Smooth muscle cell of the brain vasculature (primary cell): Measurements from ENCODE around the gene GJB2.

Experiments
- DNase-seq: peaks from one replicate; pipeline ENCODE4 v3.0.0-alpha.2; 2012; ENCODE audit warnings: low read depth, low spot score

GJB2 gene

DNA sequence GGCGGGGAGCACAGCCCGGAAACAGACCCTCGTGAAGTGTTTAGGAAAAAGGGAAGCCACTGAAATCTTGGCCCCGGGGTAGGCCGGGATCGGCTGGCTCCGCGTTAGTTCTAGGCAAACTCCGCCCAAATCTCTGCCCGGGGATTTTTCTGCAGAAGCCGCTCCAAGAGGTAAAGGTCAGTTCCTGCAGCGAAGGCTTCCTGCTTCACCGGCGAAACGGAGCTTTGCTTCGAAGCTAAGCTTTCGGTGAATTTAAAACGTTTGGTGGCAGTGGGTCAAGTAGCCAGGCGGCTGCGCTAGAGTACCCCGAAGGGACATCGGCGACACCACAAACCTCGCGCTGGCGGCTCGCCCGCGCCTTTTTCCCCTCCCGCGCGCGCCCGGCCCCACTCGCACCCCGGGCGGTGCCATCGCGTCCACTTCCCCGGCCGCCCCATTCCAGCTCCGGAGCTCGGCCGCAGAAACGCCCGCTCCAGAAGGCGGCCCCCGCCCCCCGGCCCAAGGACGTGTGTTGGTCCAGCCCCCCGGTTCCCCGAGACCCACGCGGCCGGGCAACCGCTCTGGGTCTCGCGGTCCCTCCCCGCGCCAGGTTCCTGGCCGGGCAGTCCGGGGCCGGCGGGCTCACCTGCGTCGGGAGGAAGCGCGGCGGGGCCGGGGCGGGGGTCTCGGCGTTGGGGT, 441 bp downstream of the GJB2 start:
- DNase-seq = no peak

DNA sequence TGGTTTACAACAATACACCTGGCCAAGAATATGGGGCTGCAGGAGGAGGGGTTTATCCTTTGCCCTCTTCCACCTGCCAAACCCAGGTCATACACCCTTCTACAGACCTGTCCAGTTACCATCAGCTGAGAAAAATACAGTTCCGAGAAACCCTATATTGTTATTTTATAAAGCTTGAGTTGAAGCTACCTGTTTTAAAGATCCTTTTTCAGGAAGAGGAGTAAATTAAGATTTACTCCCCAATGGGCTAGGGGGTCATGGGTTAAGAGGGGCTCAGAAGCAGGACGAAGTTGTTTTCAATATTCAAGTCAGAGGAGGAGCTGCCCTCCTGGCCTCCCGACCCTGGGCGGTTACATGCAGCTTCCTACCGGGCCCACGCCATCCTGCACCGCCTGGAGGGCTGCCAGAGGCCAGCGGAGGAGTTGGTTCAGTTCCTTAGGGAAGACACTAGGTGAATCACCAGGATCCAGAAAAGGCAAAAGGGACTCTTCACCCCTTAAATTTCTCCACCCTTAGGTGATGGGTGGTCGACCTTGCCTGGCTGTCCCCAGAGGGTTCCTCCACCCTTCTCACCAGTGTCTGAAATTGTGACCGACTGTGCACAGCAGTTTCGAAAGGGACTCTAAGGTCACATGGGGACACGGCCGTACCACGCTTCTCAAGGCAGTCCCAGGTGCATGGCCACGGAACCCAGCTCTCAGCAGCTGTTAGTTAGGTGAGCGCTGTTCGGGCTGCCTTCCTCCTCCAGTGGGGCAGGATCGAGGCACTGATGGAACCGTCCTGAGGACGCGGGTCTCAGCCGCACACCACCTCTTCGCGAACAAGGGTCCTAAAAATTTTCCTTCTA, 1.2 kb downstream of the GJB2 start:
- DNase-seq = no peak

DNA sequence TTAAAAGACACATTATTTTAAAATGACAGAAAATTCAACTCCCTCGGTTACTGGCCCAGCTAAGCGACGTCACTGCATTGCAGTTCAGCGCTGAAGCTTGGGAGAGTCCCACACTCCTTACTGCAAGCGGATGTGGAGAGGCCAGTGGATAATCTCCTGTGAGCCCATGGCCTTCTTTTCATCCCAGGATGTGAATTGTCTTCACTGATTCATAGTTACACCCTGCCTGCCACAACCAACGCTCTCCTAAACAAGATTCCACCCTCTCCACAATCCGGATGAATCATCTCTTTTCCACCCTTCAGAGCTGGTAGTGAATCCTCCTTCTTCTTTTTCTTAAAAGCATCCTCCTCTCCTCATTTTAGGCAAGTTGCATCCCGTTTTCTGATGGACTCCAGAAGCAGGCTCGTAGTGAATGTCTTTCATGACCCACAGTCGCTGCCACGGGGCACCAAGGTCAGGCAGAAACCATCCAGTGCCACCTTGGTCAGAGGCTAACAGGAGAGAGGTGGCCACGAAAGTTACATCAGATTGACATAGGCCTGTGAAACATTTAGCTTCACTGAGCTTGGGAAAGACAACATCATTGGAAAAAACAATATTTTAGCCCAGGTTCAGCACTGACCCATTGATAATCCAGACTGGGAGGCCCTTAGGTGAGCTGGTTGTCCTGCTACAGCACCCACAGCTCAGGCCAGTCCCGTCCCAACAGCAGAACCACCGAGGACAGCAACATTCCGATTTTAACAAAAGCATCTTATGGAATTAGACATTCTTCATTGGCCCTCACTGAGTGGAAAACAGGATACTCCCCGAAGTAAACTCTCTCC, 2.0 kb downstream of the GJB2 start:
- DNase-seq = no peak

DNA sequence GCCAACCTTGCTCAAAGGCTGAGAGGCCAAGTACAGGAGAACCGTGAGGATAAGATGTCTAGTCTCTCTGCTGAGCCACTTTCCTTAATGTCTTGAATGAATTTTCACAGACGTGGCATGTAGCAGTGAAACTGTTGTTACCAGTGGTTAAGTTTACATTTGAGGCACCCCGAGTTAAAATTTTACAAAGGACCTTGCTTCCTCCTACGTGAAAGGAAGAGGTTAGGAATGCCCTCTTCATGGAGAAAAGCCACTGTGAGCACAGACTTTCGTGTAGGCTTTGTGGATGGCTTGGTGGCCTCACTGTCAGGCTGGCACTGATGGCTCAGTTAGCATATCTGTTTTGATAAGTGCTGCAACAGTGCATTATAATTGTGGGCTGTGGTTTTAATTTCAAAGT, 2.7 kb downstream of the GJB2 start:
- no peak for DNase-seq

DNA sequence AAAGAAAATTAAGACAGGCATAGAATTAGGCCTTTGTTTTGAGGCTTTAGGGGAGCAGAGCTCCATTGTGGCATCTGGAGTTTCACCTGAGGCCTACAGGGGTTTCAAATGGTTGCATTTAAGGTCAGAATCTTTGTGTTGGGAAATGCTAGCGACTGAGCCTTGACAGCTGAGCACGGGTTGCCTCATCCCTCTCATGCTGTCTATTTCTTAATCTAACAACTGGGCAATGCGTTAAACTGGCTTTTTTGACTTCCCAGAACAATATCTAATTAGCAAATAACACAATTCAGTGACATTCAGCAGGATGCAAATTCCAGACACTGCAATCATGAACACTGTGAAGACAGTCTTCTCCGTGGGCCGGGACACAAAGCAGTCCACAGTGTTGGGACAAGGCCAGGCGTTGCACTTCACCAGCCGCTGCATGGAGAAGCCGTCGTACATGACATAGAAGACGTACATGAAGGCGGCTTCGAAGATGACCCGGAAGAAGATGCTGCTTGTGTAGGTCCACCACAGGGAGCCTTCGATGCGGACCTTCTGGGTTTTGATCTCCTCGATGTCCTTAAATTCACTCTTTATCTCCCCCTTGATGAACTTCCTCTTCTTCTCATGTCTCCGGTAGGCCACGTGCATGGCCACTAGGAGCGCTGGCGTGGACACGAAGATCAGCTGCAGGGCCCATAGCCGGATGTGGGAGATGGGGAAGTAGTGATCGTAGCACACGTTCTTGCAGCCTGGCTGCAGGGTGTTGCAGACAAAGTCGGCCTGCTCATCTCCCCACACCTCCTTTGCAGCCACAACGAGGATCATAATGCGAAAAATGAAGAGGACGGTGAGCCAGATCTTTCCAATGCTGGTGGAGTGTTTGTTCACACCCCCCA, 3.8 kb downstream of the GJB2 start:
- no peak for DNase-seq

DNA sequence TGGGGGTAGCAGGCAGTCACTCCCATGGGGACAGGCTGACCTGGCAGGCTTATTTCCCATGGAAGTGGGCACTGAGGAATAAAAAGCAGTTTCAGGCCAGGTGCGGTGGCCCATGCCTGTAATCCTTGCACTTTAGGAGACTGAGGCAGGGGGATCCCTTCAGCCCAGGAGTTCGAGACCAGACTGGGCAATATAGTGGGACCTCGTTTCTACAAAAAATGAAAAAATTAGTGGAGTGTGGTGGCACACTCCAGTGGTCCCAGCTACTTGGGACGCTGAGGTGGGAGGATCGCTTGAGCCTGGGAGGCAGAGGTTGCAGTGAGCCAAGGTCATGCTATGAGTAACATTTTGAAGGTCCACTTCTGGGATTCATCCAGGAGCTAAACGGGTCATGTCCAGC, 6.0 kb downstream of the GJB2 start:
- no peak for DNase-seq

DNA sequence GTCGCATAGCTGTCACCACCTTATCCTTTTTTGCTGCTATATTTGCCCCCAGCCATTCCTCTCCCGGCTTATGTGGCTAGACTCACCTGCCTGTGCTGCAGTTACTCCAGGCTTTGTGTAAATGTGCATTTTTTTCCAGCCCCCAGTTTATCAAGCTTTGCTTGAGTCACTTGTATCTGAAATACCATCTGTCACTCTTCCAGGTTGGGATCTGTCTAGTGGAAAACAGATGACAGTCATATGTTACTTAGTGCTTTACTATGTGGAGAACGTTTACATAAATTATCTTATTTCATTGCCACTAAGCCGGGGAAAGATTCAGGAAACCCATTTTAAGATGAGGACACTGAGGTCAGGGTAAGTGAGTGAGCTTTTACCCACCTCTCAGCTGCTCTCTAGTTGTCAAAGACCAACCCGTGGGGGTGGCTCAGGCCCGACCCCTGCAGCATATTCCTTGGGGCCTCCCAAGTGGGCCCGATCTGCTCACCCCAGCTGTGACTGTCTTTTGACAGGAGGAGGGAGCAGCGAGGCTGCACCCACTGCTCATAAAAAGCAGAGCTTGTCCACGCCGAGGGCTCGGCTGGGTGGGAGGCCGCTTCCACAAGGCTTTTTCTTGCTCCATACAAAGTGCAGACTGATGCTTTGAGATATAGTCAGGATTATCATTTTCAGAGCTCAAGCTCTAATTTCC, 7.2 kb downstream of the GJB2 start:
- DNase-seq = no peak

DNA sequence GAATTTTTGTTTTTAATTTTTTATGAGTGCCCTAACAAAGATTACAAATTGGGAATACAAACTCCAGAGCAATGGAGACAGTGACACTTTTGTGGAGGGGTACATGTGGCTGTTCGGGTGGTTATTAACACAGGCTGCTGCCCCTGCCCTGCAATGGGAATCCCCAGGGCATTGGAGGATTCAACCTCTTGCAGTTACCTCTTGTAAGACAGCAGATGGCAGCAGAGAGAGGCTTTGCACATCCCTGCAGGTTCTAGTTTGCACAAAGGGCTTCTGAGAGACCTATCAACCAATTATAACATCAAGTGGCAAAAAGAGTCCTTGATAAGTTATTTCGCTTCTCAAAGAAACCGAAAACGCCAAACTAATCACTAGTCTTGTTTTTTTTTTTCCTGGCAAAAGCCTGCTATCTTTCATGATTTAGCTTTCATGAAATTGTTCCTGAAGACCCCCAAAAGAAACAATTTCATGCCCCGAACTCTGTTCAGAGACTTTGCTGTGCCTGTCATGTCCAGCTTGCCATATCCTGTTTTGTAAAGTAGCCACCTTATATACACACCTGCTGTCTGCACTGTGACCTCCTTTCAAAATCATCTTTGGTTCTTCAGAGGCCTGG, 10.4 kb downstream of the GJB2 start:
- DNase-seq = peak; percentile 32

DNA sequence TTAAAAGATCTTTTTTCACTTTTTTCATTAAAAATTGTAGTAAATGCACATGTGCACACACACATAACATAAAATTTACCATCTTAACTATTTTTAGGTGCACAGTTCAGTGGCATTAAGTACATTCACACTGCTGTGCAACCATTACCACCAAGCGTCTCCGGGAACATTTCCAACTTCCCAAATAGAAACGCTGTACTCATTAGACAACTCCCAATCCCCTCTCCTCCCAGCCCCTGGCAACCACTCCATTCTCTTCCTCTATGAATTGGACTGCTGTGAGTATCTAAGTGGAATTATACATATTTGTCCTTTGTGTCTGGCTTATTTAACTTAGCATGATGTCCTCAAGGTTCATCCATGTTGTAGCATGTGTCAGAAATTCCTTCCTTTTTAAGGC, 11.6 kb downstream of the GJB2 start:
- no peak for DNase-seq

DNA sequence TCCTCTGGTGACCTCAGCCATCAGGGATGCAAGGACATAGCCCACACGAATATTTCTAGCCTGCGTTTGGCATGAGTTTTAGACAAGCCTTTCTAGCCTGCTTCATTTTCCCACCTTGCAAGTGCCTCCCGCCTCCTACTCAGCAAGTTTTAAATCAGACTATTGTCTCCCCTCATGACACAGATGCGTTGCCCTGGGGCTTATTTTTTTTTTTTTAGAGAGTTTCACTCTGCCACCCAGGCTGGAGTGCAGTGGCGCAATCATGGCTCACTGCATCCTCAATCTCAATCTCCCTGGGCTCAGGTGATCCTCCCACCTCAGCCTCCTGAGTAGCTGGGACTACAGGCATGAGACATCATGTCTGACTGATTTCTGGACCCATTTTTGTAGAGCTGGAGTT, 14.6 kb downstream of the GJB2 start:
- no peak for DNase-seq

DNA sequence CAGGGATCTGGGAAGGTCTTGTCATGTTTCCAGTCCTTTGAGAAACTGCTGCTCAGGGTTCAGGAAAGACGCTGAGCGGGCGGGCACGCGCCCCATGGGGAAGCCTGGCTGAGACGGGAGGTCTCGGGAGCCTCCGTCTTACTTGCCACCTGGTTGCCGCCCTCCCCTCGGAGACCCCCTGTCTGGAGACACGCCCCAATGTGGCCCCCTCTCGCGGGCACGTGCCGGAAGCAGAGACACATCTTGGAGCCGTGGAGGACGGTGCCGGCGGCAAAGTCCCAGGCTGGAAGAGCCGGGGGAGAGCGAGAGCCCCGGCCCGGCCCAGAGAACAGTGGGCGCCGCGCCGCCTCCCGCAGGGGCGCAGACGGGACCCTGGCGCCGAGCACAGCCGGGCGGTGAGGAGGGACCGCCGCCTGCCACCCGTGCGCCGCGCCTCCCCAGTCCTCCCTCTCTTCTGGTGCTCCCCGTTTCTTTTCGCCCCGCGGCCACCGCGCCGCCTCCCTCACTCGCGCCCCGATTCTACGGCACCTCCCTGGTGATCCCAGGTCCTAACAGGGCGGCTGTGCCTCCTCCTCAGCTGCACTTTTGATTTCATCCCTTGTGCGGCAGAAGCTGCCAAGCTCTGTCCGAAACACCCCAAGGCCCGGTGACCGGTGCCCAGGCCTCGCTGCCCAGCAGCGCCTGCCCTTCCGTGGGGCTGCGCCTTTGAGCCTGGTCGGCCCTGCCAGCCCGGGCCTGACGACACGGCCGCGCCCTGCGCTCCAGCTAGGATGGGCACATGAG, 15.5 kb downstream of the GJB2 start:
- DNase-seq = no peak

DNA sequence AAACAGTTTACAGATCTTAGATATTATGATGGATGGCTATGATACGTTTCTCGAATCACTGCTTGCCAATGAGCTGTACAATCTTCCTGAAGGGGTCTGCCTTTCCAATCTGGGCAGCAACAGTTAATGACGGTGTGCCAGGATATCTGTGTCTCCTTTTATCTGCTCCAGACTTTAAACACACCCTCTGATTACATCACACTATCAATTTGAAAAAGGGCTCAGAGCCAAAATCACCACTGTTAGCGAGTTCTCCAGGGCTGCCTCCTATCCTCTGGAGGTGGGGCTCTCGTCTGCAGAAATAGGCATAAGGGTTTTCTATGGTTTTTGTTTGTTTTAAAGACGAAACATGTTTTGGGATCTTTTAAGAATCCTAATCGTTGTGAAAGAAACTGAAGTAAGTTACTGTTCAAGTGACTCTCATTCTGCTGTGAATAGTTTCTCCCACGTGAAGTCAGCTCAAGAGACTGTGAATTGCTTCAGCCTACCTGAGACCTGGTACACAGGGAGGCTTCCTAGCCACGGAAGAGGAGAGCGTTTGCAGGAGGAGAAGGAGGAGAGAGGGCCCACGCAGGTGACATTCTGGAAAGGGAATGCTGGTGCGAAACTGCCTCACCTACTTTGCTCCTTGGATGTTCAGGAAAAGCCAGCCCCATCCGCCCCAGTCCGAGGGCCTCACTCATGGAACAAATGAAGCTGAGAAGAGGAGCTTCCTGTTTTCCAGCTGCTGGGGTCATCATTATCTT, 16.7 kb downstream of the GJB2 start:
- no peak for DNase-seq

DNA sequence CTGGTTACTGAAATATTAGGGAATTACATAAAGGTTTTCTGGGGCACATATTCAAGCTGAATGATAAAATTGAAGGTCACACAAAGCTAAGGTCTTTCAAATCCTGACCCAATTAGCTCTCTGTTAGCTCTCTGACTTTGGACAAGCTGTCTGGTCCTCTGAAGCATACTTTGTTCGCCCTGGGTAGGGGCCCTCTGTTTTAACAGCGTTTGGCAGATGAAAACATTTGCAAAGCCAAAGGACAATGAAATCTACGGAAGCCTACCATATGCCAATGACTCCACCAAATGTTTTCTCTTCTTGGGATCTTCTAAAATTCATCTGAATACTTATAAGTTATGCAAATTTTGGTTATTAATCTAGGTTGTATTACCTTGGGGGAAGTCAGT, 17.3 kb downstream of the GJB2 start:
- DNase-seq = no peak

DNA sequence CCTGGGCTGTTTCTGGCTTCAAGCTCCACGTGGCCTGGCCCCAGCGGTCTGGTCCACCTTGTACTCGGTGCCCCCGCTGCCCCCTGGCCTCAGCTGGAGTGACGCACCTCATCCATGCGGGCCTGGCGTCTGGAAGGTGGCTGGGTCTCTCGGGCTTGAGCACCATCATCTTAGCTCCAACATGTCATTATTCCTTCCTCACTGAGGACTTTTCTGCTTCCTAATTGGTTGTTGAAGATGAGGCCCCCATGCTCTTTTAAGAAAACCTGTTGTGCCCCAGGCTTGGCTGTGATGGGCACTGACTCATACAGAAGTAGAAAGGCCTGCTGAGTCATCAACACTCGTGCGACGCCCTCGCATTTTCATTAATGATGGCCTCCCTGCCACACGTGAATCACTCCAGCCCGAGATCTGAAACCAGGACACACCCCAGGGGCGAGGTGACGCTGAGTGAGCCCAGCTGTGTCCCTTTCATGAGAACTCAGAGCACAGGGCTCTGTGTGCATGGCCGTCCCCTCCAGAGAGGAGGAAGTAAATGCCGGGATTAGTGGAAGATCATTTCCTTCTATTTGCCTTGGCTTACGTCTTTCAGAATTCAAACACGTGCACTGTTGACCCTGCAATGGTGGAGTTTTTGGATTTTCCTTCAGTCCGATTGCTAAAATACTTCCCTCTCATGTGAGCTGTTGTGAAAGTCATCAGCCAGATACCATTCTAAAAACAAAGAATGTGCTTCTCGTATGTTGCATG, 17.9 kb downstream of the GJB2 start:
- DNase-seq = no peak

DNA sequence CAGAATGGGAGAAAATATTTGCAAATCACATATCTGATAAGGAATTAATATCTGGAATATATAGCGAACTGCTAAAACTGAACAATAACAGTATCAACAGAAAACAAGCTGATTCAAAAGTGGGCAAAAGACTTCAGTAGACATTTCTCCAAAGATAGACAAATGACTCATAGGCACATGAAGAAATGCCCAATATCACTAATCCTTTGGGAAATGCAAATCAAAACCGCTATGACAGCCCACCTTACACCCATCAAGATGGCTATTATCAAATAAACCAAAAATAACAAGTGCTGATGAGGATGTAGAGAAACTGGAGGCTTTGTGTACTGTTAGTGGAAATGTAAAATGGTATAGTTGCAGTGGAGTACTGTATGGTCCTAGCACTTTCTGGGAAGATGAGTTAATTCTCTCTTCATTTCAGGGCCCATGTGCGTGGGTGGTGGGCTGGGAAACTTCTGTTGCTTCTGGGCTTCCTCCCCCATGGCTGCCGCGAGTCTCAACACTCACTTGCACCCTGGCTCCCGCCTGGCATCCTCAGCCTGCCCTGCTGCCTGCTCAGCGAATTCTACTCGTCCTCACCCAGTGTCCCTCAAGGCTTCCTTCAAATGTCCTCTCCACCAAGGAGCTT, 19.5 kb downstream of the GJB2 start:
- DNase-seq = no peak

DNA sequence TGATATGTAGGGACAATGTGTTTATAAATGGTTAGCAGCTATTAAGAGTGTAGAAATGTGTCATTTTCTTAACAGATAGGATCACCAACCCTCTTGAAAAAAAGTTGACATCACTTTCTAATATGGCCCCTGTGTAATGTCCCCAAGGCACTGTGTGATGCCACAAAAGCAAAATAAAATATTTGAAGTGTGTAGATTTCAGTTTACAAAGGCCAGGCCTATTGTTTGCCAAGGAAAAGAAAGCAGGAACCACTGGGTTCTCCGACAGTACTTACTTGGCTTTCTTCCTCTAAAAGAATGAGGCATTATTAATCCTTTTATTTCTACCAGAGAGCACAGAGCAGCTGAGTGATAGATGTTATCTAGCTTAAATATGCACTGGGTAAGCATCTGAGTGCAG, 21.4 kb downstream of the GJB2 start:
- no peak for DNase-seq

DNA sequence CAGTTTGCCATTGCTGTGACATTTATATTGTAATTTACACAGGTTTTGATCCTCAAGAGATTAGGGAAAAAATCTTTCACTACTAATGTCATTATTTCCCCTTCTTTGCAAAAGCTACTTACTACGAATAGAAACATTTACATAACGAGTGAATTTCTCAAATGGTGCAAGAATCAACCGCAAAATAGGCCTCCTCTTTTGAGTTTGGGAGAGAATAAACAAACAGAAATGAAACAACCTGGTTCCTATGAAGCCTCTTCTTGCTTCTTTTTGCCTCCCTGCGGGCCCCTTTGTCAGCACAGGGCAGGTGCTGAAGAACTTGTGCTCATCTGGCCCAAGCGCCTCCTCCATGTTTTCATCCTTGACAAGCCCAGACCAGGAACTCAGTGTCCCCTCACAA, 21.8 kb downstream of the GJB2 start:
- DNase-seq = no peak

DNA sequence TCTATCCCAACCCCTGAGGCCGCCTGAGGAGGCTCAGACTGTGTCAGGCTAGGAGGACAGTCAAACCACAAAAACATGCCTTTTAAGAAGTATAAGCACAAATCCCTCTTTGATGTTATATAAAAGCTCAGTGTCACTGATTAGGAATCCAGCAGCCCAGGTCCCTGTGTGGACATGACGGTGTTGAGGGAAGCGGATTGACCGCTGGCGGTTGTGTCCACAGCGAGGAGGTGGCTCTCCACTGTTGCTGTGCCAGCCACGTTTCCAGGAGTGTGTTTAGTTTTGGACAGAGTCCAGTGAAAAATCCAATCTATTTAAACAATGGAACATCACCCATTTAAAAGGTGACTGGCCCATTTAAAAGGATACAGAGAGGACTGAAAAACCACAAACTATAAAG, 24.3 kb downstream of the GJB2 start:
- DNase-seq = no peak
